Liver (tissue), 9 donors: ENCODE data around the gene TRAPPC8. TPM values are rescaled to one million over a fixed set of nuclear protein-coding genes. Genes with fewer than 3 reads are reported as not detected.

ENCODE experiments used
- DNase-seq: peaks from one replicate; pipeline ENCODE4 v3.0.0-alpha.2; 2017; ENCODE audit warnings: low spot score
- H3K27ac ChIP-seq, 2 donors: one replicate each; pipeline ENCODE4 v1.7.0; 2013; ENCODE audit warnings: inconsistent platforms in 2 of 2, low read length in 2 of 2, control low read depth in 1 of 2, low read depth in 1 of 2, mild to moderate bottlenecking in 1 of 2
- H3K27me3 ChIP-seq, 4 donors: one replicate each; pipeline versions ENCODE4 v1.6.1 to v1.7.0; 2013; ENCODE audit warnings: low read length in 3 of 4, inconsistent platforms in 1 of 4, mild to moderate bottlenecking in 1 of 4, moderate library complexity in 1 of 4; ENCODE audit not compliant: control insufficient read depth in 4 of 4, insufficient read depth in 4 of 4
- H3K36me3 ChIP-seq, 4 donors: one replicate each; pipeline versions ENCODE4 v1.6.1 to v1.7.0; 2013; ENCODE audit warnings: low read length in 3 of 4, mild to moderate bottlenecking in 3 of 4, low read depth in 1 of 4, moderate library complexity in 1 of 4; ENCODE audit not compliant: control insufficient read depth in 4 of 4, insufficient read depth in 3 of 4
- H3K4me1 ChIP-seq, 4 donors: one replicate each; pipeline versions ENCODE4 v1.6.1 to v1.7.0; 2013; ENCODE audit warnings: low read length in 3 of 4, mild to moderate bottlenecking in 3 of 4, moderate library complexity in 1 of 4; ENCODE audit not compliant: control insufficient read depth in 4 of 4, insufficient read depth in 4 of 4
- H3K4me3 ChIP-seq, 3 donors: one replicate each; pipeline versions ENCODE4 v1.6.1 to v1.7.0; 2013; ENCODE audit warnings: low read length in 3 of 3, control low read depth in 1 of 3, low read depth in 1 of 3, mild to moderate bottlenecking in 1 of 3
- H3K9ac ChIP-seq, 2 donors: one replicate each; pipeline ENCODE4 v1.7.0; 2013; ENCODE audit warnings: low read length in 2 of 2, mild to moderate bottlenecking in 2 of 2, moderate library complexity in 2 of 2, control low read depth in 1 of 2, low read depth in 1 of 2
- H3K9me3 ChIP-seq, 4 donors: one replicate each; pipeline versions ENCODE4 v1.6.1 to v1.7.0; 2013; ENCODE audit warnings: low read length in 3 of 4; ENCODE audit not compliant: control insufficient read depth in 4 of 4
- EGR1 ChIP-seq, 2 donors: IDR thresholded peaks; 2 replicates each; pipeline ENCODE4 v1.6.1; 2016 to 2018; ENCODE audit warnings: antibody characterized with exemption in 2 of 2, low read depth in 2 of 2
- FOXA1 ChIP-seq: IDR thresholded peaks from 2 replicates; pipeline ENCODE4 v1.6.1; 2016; ENCODE audit warnings: antibody characterized with exemption
- FOXA2 ChIP-seq: IDR thresholded peaks from 2 replicates; pipeline ENCODE4 v1.6.1; 2016; ENCODE audit warnings: antibody characterized with exemption
- GABPA ChIP-seq, 2 donors: IDR thresholded peaks in 1 of 2; conservative IDR thresholded peaks in 1 of 2; 2 replicates each; pipeline ENCODE4 v1.6.1; 2016; ENCODE audit warnings: antibody characterized with exemption in 2 of 2, mild to moderate bottlenecking in 1 of 2, moderate library complexity in 1 of 2
- HNF4A ChIP-seq, 2 donors: conservative IDR thresholded peaks; 2 replicates each; pipeline ENCODE4 v1.6.1; 2016; ENCODE audit warnings: antibody characterized with exemption in 2 of 2, mild to moderate bottlenecking in 2 of 2
- HNF4G ChIP-seq: IDR thresholded peaks from 2 replicates; pipeline ENCODE4 v1.6.1; 2016; ENCODE audit warnings: antibody characterized with exemption
- JUND ChIP-seq, 2 donors: IDR thresholded peaks; 2 replicates each; pipeline ENCODE4 v1.6.1; 2016; ENCODE audit warnings: antibody characterized with exemption in 2 of 2
- NR2F2 ChIP-seq: IDR thresholded peaks from 2 replicates; pipeline ENCODE4 v1.6.1; 2016; ENCODE audit warnings: antibody characterized with exemption
- RAD21 ChIP-seq, 2 donors: IDR thresholded peaks; 2 replicates each; pipeline ENCODE4 v1.6.1; 2016; ENCODE audit warnings: antibody characterized with exemption in 2 of 2, mild to moderate bottlenecking in 2 of 2
- RXRA ChIP-seq, 2 donors: IDR thresholded peaks; 2 replicates each; pipeline ENCODE4 v1.6.1; 2017 to 2018; ENCODE audit warnings: antibody characterized with exemption in 2 of 2, mild to moderate bottlenecking in 1 of 2
- SP1 ChIP-seq: IDR thresholded peaks from 2 replicates; pipeline ENCODE4 v1.6.1; 2018; ENCODE audit warnings: antibody characterized with exemption, mild to moderate bottlenecking
- TAF1 ChIP-seq: conservative IDR thresholded peaks from 2 replicates; pipeline ENCODE4 v1.6.1; 2016; ENCODE audit warnings: antibody characterized with exemption, mild to moderate bottlenecking
- YY1 ChIP-seq: IDR thresholded peaks from 2 replicates; pipeline ENCODE4 v1.6.1; 2016; ENCODE audit warnings: antibody characterized with exemption, mild to moderate bottlenecking
- WGBS: extraction: QIAGEN DNeasy Blood & Tissue Kit; methylation state at CpG from one replicate; pipeline ENCODE4 v1.1.7; 2013; 5-methylcytosine and 5-hydroxymethylcytosine counted together
- polyA plus RNA-seq, 2 donors: library from polyadenylated mRNA; stranded (reverse) in 1 of 2; unstranded in 1 of 2; fragments of 200-250 nt in 1 of 2; fragments of >200 nt in 1 of 2; fragmentation: Nextera tagmentation in 1 of 2; extraction: Ambion mirVana in 1 of 2; gene quantifications; one replicate each; pipeline versions ENCODE4 v1.2.1 to v1.2.3, GENCODE V29; 2013 to 2015
- total RNA-seq, 2 donors: library from RNA; depleted of rRNA; stranded (reverse); fragments of >200 nt; gene quantifications; one replicate each; pipeline ENCODE4 v1.2.3, GENCODE V29; 2014
- TF ChIP-seq, protein P1 (sequence below): IDR thresholded peaks from 2 replicates; pipeline ENCODE4 v1.6.1; 2016; ENCODE audit warnings: antibody characterized with exemption, mild to moderate bottlenecking
- TF ChIP-seq, protein P2 (sequence below): fragments of 150-350 bp; IDR thresholded peaks from 2 replicates; pipeline ENCODE4 v1.5.1; 2017; ENCODE audit warnings: improper control_type of control experiment, low read depth, low read length; ENCODE audit not compliant: missing input control
- TF ChIP-seq, protein P3 (sequence below): IDR thresholded peaks from 2 replicates; pipeline ENCODE4 v1.6.1; 2016; ENCODE audit warnings: antibody characterized with exemption
- TF ChIP-seq, protein P4 (sequence below): IDR thresholded peaks from 2 replicates; pipeline ENCODE4 v1.6.1; 2016; ENCODE audit warnings: antibody characterized with exemption
- TF ChIP-seq, protein P5 (sequence below): IDR thresholded peaks from 2 replicates; pipeline ENCODE4 v1.6.1; 2016; ENCODE audit warnings: antibody characterized with exemption
- donor health status: healthy.
- donor health status: healthy.
- donor health status: healthy.
- donor health status: healthy.
- donor health status: healthy.

Gene TRAPPC8
- total and polyA plus RNA-seq, 4 donors = 12.2 to 46.1 (median 29.5) TPM

DNA sequence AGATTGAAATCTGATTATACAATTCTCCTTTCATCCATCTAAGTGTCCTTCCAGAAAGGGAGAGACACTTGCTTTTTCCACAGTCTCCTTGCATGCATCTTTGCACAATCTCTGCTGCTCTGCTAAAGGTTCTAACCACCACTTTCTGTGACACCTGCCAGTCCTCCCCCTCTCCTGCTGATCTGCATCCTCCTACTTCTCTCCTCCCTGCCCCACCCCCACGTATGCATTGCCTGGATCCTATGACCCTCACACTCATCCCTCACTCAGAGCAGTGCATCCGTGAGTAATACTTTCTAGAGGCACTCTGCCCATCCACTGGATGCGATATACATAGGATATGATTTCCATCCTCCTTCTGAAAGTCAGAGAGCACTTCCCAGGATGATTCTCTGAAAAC is 27.7 kb upstream of the TRAPPC8 start:
- Histone ChIP-seq H3K9me3 (peaks cover 0 to 11% (median 9%) of the 10 kb centered on the region in 4 donors), H3K27me3 (no peaks in the 10 kb centered on the region), H3K27ac (no peak overlapping the region), H3K36me3 (no peaks in the 10 kb centered on the region), H3K4me1 (no peaks in the 10 kb centered on the region), H3K9ac (no peak overlapping the region), H3K4me3 (no peak overlapping the region)
- no peak for DNase-seq
- WGBS = 71% methylated on average over 3 of the region's 3 CpGs
- TF ChIP-seq HNF4G (no peak), SP1 (no peak), RXRA (IDR thresholded peaks at IDR 0.05) (no peak), FOXA1 (no peak), HNF4A (conservative IDR thresholded peaks at IDR 0.05) (no peak), RAD21 (IDR thresholded peaks at IDR 0.05) (no peak), NR2F2 (no peak), JUND (IDR thresholded peaks at IDR 0.05) (no peak), YY1 (no peak), TAF1 (no peak), FOXA2 (no peak), EGR1 (IDR thresholded peaks at IDR 0.05; ENCODE audit: low read depth in 2 of 2) (no peak), GABPA (IDR thresholded peaks at IDR 0.05 in 1 of 2, conservative IDR thresholded peaks at IDR 0.05 in 1 of 2) (no peak)
- TF ChIP-seq, protein P1, sequence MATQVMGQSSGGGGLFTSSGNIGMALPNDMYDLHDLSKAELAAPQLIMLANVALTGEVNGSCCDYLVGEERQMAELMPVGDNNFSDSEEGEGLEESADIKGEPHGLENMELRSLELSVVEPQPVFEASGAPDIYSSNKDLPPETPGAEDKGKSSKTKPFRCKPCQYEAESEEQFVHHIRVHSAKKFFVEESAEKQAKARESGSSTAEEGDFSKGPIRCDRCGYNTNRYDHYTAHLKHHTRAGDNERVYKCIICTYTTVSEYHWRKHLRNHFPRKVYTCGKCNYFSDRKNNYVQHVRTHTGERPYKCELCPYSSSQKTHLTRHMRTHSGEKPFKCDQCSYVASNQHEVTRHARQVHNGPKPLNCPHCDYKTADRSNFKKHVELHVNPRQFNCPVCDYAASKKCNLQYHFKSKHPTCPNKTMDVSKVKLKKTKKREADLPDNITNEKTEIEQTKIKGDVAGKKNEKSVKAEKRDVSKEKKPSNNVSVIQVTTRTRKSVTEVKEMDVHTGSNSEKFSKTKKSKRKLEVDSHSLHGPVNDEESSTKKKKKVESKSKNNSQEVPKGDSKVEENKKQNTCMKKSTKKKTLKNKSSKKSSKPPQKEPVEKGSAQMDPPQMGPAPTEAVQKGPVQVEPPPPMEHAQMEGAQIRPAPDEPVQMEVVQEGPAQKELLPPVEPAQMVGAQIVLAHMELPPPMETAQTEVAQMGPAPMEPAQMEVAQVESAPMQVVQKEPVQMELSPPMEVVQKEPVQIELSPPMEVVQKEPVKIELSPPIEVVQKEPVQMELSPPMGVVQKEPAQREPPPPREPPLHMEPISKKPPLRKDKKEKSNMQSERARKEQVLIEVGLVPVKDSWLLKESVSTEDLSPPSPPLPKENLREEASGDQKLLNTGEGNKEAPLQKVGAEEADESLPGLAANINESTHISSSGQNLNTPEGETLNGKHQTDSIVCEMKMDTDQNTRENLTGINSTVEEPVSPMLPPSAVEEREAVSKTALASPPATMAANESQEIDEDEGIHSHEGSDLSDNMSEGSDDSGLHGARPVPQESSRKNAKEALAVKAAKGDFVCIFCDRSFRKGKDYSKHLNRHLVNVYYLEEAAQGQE = no peak
- TF ChIP-seq, protein P2, sequence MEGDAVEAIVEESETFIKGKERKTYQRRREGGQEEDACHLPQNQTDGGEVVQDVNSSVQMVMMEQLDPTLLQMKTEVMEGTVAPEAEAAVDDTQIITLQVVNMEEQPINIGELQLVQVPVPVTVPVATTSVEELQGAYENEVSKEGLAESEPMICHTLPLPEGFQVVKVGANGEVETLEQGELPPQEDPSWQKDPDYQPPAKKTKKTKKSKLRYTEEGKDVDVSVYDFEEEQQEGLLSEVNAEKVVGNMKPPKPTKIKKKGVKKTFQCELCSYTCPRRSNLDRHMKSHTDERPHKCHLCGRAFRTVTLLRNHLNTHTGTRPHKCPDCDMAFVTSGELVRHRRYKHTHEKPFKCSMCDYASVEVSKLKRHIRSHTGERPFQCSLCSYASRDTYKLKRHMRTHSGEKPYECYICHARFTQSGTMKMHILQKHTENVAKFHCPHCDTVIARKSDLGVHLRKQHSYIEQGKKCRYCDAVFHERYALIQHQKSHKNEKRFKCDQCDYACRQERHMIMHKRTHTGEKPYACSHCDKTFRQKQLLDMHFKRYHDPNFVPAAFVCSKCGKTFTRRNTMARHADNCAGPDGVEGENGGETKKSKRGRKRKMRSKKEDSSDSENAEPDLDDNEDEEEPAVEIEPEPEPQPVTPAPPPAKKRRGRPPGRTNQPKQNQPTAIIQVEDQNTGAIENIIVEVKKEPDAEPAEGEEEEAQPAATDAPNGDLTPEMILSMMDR = no peak
- TF ChIP-seq, protein P3, sequence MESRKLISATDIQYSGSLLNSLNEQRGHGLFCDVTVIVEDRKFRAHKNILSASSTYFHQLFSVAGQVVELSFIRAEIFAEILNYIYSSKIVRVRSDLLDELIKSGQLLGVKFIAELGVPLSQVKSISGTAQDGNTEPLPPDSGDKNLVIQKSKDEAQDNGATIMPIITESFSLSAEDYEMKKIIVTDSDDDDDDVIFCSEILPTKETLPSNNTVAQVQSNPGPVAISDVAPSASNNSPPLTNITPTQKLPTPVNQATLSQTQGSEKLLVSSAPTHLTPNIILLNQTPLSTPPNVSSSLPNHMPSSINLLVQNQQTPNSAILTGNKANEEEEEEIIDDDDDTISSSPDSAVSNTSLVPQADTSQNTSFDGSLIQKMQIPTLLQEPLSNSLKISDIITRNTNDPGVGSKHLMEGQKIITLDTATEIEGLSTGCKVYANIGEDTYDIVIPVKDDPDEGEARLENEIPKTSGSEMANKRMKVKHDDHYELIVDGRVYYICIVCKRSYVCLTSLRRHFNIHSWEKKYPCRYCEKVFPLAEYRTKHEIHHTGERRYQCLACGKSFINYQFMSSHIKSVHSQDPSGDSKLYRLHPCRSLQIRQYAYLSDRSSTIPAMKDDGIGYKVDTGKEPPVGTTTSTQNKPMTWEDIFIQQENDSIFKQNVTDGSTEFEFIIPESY = no peak
- TF ChIP-seq, protein P4, sequence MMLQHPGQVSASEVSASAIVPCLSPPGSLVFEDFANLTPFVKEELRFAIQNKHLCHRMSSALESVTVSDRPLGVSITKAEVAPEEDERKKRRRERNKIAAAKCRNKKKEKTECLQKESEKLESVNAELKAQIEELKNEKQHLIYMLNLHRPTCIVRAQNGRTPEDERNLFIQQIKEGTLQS = no peak
- TF ChIP-seq, protein P5, sequence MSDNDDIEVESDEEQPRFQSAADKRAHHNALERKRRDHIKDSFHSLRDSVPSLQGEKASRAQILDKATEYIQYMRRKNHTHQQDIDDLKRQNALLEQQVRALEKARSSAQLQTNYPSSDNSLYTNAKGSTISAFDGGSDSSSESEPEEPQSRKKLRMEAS = no peak
